Measurements from ENCODE around the gene GRID1.
"Not testable (repeated sequence)": the region's sequence is repeated elsewhere in the genome, so short reads cannot be mapped to it uniquely, and the experiment has no call there.

The GRID1 gene

DNA sequence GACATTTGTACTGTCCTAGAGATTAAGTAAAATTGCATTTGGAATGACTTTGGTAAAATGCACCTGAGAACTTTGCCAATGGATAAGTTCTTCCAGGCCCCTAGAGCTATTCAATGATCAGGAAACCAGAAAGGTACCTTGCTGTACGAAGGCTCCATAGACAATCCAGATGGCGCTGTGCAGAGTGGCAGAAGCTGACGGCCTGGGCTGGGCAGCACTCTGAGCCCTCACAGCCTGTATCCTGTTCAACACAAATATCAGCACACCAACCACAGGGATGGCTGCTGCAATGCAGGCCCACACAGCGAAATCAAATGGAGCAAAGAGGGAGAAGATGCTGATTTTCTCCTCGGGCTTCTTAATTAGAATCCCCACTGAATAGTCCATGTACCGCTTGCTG is 642.4 kb downstream of the GRID1 start:
- no peak for TF ChIP-seq POLR2AphosphoS5 (IDR thresholded peaks at IDR 0.05; ENCODE audit: low read depth, low read length)
- TF ChIP-seq SPI1 (IDR thresholded peaks at IDR 0.05; ENCODE audit: low read depth, low read length), result no peak
- TF ChIP-seq PAX5 (IDR thresholded peaks at IDR 0.05; ENCODE audit: insufficient read depth, low read length, severe bottlenecking), result no peak
- no peak for TF ChIP-seq POU2F2 (IDR thresholded peaks at IDR 0.05; ENCODE audit: low read depth, low read length)
- TF ChIP-seq POLR2A (IDR thresholded peaks at IDR 0.05; ENCODE audit: low read depth, low read length), result no peak
- TF ChIP-seq TAF1 (IDR thresholded peaks at IDR 0.05; ENCODE audit: low read depth, low read length), result no peak
- FAIRE-seq, result no peak
- DNase-seq (ENCODE audit: insufficient read length, low spot score), result no peak

DNA sequence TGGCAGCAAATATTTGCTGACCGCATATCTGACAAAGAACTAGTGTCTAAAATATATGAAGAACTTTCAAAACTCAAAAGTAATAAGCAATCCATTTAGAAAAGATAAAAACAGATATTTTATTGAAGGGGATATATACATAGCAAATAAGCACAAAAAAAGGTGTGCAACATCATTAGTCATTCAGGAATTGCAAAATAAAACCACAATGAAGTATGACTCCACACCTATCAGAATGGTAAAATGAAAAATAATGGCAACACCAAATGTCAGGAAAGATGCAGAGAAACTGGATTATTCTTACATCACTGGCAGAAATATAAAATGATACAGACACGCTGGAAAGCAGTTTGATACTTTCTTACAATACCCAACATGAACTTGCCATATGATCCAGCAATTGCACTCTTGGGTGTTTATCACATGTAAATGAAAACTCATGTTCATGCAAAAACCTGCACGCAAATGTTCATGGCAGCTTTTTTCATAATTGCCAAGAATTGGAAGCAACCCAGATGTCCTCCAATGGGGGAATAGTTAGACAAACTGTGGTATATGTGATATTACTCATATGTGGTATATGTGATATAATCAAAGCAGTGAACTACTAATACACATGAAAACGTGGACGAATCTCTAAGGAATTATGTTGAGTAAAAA is 645.5 kb downstream of the GRID1 start:
- no peak for DNase-seq (ENCODE audit: insufficient read length, low spot score)
- no peak for FAIRE-seq
- no peak for TF ChIP-seq TAF1 (IDR thresholded peaks at IDR 0.05; ENCODE audit: low read depth, low read length)
- TF ChIP-seq SPI1 (IDR thresholded peaks at IDR 0.05; ENCODE audit: low read depth, low read length), result no peak
- no peak for TF ChIP-seq POU2F2 (IDR thresholded peaks at IDR 0.05; ENCODE audit: low read depth, low read length)
- TF ChIP-seq POLR2AphosphoS5 (IDR thresholded peaks at IDR 0.05; ENCODE audit: low read depth, low read length), result no peak
- TF ChIP-seq POLR2A (IDR thresholded peaks at IDR 0.05; ENCODE audit: low read depth, low read length), result no peak
- TF ChIP-seq PAX5 (IDR thresholded peaks at IDR 0.05; ENCODE audit: insufficient read depth, low read length, severe bottlenecking), result no peak

DNA sequence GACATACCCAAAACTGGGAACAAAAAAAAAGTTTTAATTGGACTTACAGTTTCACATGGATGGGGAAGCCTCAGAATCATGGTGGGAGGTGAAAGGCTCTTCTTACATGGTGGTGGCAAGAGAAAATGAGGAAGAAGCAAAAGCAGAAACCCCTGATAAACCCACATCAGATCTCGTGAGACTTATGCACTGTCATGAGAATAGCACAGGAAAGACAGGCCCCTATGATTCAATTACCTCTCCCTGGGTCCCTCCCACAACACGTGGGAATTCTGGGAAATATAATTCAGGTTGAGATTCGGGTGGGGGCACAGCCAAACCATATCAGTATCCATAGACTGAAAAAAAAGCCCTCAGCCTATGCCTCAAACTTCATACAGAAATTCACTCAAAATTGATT is 647.2 kb downstream of the GRID1 start:
- TF ChIP-seq POLR2A (IDR thresholded peaks at IDR 0.05; ENCODE audit: low read depth, low read length) (no peak), TAF1 (IDR thresholded peaks at IDR 0.05; ENCODE audit: low read depth, low read length) (no peak), SPI1 (IDR thresholded peaks at IDR 0.05; ENCODE audit: low read depth, low read length) (no peak), POLR2AphosphoS5 (IDR thresholded peaks at IDR 0.05; ENCODE audit: low read depth, low read length) (no peak)
- FAIRE-seq (no peak), DNase-seq (ENCODE audit: insufficient read length, low spot score) (no peak)

DNA sequence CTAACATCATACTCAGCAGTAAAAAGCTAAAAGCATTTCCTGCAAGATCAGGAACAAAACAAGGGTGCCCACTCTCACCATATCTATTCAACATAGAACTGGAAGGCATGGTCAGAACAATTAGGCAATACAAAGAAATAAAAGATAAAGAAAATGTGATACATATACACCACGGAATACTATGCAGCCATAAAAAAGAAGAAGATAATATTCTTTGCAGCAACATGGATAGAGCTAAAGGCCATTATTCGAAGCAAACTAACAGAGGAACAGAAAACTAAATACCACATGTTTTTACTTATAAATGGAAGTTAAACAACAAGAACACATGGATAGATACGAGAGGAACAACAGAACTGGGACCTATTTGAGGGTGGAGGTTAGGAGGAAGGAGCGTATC is 652.7 kb downstream of the GRID1 start:
- no peak for DNase-seq (ENCODE audit: insufficient read length, low spot score)
- TF ChIP-seq POU2F2 (IDR thresholded peaks at IDR 0.05; ENCODE audit: low read depth, low read length) (no peak), POLR2A (IDR thresholded peaks at IDR 0.05; ENCODE audit: low read depth, low read length) (no peak), POLR2AphosphoS5 (IDR thresholded peaks at IDR 0.05; ENCODE audit: low read depth, low read length) (no peak), TAF1 (IDR thresholded peaks at IDR 0.05; ENCODE audit: low read depth, low read length) (no peak), PAX5 (IDR thresholded peaks at IDR 0.05; ENCODE audit: insufficient read depth, low read length, severe bottlenecking) (no peak), SPI1 (IDR thresholded peaks at IDR 0.05; ENCODE audit: low read depth, low read length) (no peak)
- FAIRE-seq, result no peak

DNA sequence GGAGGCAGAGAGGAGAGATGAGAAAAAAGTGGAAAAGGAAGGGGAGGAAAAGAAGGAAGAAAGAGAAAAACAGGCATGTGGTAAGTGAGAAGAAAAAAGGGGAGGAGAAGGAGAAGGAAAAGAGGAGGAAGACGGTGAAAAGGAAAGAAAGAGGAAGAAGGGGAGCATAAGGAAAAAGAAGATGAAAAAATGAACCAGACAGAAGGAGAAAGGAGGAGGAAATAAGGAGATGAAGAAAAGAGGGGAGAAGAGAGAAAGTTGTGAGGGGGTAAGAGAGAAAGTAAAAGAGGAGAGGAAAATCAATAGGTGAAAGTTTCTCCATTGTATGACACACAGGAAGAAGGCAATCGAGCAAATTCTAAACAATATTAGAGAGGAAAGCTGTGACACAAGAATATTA is 663.8 kb downstream of the GRID1 start:
- no peak for FAIRE-seq
- TF ChIP-seq POLR2AphosphoS5 (IDR thresholded peaks at IDR 0.05; ENCODE audit: low read depth, low read length) (no peak), POU2F2 (IDR thresholded peaks at IDR 0.05; ENCODE audit: low read depth, low read length) (no peak), POLR2A (IDR thresholded peaks at IDR 0.05; ENCODE audit: low read depth, low read length) (no peak), TAF1 (IDR thresholded peaks at IDR 0.05; ENCODE audit: low read depth, low read length) (no peak)
- DNase-seq (ENCODE audit: insufficient read length, low spot score), result no peak

DNA sequence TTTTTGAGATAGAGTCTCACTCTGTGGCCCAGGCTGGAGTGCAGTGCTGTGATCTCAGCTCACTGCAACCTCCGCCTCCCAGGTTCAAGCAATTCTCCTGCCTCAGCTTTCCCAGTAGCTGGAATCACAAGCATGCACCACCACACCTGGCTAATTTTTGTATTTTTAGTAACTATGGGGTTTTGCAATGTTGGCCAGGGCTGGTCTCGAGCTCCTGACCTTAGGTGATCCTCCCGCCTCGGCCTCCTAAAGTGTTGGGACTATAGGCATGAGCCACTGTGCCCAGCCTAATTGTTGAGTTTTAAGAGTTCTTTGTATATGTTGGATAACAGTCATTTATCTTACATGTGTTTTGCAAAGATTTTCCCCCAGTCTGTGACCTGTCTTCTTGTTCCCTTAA is 667.5 kb downstream of the GRID1 start:
- DNase-seq (ENCODE audit: insufficient read length, low spot score); FAIRE-seq: not testable (repeated sequence)

DNA sequence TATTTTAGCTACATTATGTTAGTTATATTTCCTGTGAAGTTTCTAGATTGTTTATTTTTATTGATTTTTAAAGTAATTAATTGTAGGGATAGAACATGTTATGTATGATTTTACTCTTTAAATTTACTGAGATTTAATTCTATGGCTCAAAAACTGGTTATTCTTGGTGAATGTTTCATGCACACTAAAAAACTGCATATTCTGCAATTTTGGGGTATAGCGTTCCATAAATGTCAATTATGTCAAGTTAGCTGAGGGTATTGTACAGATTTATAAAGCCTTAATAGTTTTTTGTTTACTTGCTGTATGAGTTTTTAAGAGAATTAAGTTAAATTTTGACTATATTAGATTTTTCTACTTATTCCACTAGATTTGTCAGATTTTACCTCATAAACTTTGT is 669.7 kb downstream of the GRID1 start:
- FAIRE-seq (no peak), DNase-seq (ENCODE audit: insufficient read length, low spot score) (no peak)
- TF ChIP-seq POU2F2 (IDR thresholded peaks at IDR 0.05; ENCODE audit: low read depth, low read length), result no peak
- no peak for TF ChIP-seq POLR2A (IDR thresholded peaks at IDR 0.05; ENCODE audit: low read depth, low read length)
- TF ChIP-seq POLR2AphosphoS5 (IDR thresholded peaks at IDR 0.05; ENCODE audit: low read depth, low read length), result no peak
- no peak for TF ChIP-seq SPI1 (IDR thresholded peaks at IDR 0.05; ENCODE audit: low read depth, low read length)
- TF ChIP-seq PAX5 (IDR thresholded peaks at IDR 0.05; ENCODE audit: insufficient read depth, low read length, severe bottlenecking), result no peak

DNA sequence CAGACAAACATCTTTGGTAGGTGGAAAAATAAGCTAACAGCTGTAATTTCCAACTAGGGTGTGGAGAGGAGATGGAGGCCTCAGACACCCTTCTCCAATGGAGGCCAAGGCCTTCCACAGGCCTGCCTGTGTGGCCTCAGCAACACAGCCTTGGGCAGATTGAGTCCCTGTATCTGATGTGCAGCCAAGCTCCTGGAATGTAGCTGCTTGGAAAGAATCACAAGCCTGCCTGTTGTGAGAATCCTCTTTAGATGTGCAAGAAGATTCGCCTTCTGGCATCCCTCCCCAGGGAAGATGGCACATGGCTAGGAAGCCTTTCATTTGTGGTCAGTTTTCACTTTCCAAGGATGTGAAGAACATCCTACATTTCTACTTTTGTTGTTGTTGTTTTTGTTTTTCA is 684.0 kb downstream of the GRID1 start:
- no peak for DNase-seq (ENCODE audit: insufficient read length, low spot score)
- no peak for FAIRE-seq
- TF ChIP-seq POLR2A (IDR thresholded peaks at IDR 0.05; ENCODE audit: low read depth, low read length) (no peak), POLR2AphosphoS5 (IDR thresholded peaks at IDR 0.05; ENCODE audit: low read depth, low read length) (no peak), POU2F2 (IDR thresholded peaks at IDR 0.05; ENCODE audit: low read depth, low read length) (no peak), TAF1 (IDR thresholded peaks at IDR 0.05; ENCODE audit: low read depth, low read length) (no peak), PAX5 (IDR thresholded peaks at IDR 0.05; ENCODE audit: insufficient read depth, low read length, severe bottlenecking) (no peak), SPI1 (IDR thresholded peaks at IDR 0.05; ENCODE audit: low read depth, low read length) (no peak)

DNA sequence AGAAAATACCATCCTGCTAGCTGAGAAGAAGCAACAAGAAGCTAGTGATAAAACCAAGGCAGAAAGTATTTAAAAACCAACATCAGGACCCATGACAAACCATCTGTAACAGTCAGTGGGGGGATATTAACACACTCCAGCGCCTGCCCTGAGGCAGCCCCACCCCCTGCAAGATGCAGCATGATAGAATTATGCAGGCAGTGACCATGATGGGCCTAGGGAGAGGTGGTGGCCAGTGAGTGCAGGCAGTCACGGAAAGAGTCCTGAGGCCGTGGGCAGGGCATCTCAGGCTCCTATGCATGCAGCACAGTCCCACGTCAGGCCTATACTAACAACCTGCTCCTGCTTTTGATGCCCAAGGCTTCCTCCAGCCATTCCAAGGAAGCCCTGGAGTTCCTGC is 686.9 kb downstream of the GRID1 start:
- FAIRE-seq (no peak), DNase-seq (ENCODE audit: insufficient read length, low spot score) (no peak)
- TF ChIP-seq SPI1 (IDR thresholded peaks at IDR 0.05; ENCODE audit: low read depth, low read length) (no peak), POLR2AphosphoS5 (IDR thresholded peaks at IDR 0.05; ENCODE audit: low read depth, low read length) (no peak), TAF1 (IDR thresholded peaks at IDR 0.05; ENCODE audit: low read depth, low read length) (no peak), PAX5 (IDR thresholded peaks at IDR 0.05; ENCODE audit: insufficient read depth, low read length, severe bottlenecking) (no peak), POLR2A (IDR thresholded peaks at IDR 0.05; ENCODE audit: low read depth, low read length) (no peak), POU2F2 (IDR thresholded peaks at IDR 0.05; ENCODE audit: low read depth, low read length) (no peak)

DNA sequence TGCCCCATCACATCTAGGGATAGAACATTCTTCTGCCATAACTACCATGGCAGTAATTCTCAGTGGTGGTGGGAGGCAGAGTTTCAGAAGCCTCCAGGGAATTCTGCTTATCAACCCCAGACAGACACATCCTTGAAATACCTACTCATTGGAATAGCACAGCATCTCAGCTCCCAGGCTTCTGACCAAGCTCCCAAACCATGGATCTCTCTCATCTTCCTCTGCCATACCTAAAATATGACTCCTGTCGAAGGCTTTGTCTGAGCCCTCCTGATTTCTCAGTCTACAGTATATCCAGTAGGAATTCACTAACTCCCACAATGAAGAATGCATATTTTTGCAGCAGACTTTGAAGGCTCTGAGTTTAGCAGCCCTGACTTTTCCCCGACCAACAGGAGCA is 687.5 kb downstream of the GRID1 start:
- DNase-seq (ENCODE audit: insufficient read length, low spot score), result no peak
- no peak for FAIRE-seq

More for the DNA sequence above, 687.5 kb downstream of the GRID1 start:
- TF ChIP-seq POLR2AphosphoS5 (IDR thresholded peaks at IDR 0.05; ENCODE audit: low read depth, low read length) (no peak), POU2F2 (IDR thresholded peaks at IDR 0.05; ENCODE audit: low read depth, low read length) (no peak), POLR2A (IDR thresholded peaks at IDR 0.05; ENCODE audit: low read depth, low read length) (no peak), PAX5 (IDR thresholded peaks at IDR 0.05; ENCODE audit: insufficient read depth, low read length, severe bottlenecking) (no peak), SPI1 (IDR thresholded peaks at IDR 0.05; ENCODE audit: low read depth, low read length) (no peak), TAF1 (IDR thresholded peaks at IDR 0.05; ENCODE audit: low read depth, low read length) (no peak)

All from GM12891 (cell line).